ENCODE measurements around the gene DTX2.

GRCh38 chr7:76426246-76426645 lies 35.3 kb upstream of the DTX2 start:
- TF ChIP-seq CTCF (IDR thresholded peaks at IDR 0.05; ENCODE audit: low read depth, low read length, missing input control) (no peak), YY1 (IDR thresholded peaks at IDR 0.05) (no peak), RAD21 (IDR thresholded peaks at IDR 0.05) (no peak), SP1 (IDR thresholded peaks at IDR 0.05) (no peak)
- TF ChIP-seq, protein P1, sequence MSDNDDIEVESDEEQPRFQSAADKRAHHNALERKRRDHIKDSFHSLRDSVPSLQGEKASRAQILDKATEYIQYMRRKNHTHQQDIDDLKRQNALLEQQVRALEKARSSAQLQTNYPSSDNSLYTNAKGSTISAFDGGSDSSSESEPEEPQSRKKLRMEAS (IDR thresholded peaks at IDR 0.05) = no peak
- TF ChIP-seq, protein P2, sequence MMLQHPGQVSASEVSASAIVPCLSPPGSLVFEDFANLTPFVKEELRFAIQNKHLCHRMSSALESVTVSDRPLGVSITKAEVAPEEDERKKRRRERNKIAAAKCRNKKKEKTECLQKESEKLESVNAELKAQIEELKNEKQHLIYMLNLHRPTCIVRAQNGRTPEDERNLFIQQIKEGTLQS (IDR thresholded peaks at IDR 0.05) = no peak
- TF ChIP-seq, protein P3, sequence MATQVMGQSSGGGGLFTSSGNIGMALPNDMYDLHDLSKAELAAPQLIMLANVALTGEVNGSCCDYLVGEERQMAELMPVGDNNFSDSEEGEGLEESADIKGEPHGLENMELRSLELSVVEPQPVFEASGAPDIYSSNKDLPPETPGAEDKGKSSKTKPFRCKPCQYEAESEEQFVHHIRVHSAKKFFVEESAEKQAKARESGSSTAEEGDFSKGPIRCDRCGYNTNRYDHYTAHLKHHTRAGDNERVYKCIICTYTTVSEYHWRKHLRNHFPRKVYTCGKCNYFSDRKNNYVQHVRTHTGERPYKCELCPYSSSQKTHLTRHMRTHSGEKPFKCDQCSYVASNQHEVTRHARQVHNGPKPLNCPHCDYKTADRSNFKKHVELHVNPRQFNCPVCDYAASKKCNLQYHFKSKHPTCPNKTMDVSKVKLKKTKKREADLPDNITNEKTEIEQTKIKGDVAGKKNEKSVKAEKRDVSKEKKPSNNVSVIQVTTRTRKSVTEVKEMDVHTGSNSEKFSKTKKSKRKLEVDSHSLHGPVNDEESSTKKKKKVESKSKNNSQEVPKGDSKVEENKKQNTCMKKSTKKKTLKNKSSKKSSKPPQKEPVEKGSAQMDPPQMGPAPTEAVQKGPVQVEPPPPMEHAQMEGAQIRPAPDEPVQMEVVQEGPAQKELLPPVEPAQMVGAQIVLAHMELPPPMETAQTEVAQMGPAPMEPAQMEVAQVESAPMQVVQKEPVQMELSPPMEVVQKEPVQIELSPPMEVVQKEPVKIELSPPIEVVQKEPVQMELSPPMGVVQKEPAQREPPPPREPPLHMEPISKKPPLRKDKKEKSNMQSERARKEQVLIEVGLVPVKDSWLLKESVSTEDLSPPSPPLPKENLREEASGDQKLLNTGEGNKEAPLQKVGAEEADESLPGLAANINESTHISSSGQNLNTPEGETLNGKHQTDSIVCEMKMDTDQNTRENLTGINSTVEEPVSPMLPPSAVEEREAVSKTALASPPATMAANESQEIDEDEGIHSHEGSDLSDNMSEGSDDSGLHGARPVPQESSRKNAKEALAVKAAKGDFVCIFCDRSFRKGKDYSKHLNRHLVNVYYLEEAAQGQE (IDR thresholded peaks at IDR 0.05) = no peak

All from liver (tissue), 3 donors.